GM18951 (cell line): Measurements from ENCODE around the gene RNF157.
"Not testable (repeated sequence)": the region's sequence is repeated elsewhere in the genome, so short reads cannot be mapped to it uniquely, and the experiment has no call there.

Source experiments
- POLR2A ChIP-seq: IDR thresholded peaks from 4 replicates; pipeline ENCODE4 v1.6.1; 2011; ENCODE audit warnings: mild to moderate bottlenecking; ENCODE audit not compliant: insufficient read length, insufficient read depth; ENCODE audit errors: extremely low read depth
- in situ Hi-C: fragments of 300-500 bp; cut with MboI; formaldehyde crosslinking; loops from one replicate; pipeline ENCODE4 v1.12.0; 2022; ENCODE audit warnings: low sequenced_read_pairs, mixed read lengths, inconsistent platforms; ENCODE audit not compliant: unreplicated experiment

The RNF157 gene

GRCh38 chr17:76243826-76244679 is 3.8 kb upstream of the RNF157 start:
- no peak for TF ChIP-seq POLR2A
- in situ Hi-C loops = no loop called here

- in situ Hi-C loops = no loop called here
Observed at GRCh38 chr17:76241691-76242255, 1.5 kb upstream of the RNF157 start.

DNA sequence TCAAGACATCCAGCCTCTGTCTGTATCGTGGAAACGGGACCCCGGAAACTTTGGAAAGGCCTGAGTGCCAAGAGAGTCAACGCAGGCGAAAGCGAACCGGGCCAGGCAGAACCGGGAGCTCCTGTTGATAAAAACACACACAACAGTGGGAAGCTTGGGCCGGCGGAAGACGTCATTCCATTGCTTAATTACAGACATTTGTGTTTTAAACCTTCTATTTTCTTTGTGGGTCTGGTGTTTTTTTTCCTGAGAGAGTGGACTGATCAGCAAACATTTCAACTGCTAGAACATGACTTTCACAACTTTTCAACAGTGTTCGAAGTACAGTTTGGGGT is 878 bp upstream of the RNF157 start:
- in situ Hi-C loops = no loop called here
- TF ChIP-seq POLR2A = no peak

More at GRCh38 chr17:76241691-76242255, 1.5 kb upstream of the RNF157 start:
- no peak for TF ChIP-seq POLR2A

DNA sequence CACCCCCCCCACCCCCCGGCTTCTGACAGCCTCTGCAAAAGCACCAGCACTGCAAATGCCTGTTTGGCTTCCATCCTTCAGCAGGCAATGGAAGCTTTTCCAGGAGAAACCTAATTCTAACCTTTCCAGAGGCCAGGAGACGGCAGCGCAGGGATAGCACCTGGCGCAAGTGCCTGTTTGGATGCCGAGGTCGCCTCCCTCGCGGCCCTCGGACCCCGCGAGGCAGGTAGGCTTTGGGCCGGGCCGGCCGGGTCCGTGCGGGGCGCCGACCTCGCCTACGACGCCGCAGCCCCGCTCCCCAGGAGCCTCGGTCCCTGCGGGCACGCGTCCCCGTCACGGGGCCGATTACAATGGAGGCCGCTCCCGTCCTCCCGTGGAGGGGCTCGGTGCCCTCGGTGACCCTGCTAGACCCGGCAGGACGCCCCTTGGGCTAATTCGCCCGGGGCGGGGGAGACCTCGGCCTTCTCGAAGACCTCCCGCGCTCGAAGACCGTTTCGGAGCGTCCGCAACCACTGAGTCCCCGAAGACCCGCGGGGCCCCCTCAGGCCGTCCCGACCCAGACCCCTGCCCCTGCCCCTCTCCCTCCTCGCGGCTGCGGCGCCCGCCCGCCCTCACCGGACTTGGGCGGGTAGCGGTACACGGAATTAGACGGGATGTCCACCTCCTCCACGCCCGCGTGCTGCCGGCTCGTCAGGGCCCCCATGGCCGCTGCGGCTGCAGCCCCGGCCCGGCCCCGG is 587 bp downstream of the RNF157 start:
- in situ Hi-C loops = no loop called here
- no peak for TF ChIP-seq POLR2A

DNA sequence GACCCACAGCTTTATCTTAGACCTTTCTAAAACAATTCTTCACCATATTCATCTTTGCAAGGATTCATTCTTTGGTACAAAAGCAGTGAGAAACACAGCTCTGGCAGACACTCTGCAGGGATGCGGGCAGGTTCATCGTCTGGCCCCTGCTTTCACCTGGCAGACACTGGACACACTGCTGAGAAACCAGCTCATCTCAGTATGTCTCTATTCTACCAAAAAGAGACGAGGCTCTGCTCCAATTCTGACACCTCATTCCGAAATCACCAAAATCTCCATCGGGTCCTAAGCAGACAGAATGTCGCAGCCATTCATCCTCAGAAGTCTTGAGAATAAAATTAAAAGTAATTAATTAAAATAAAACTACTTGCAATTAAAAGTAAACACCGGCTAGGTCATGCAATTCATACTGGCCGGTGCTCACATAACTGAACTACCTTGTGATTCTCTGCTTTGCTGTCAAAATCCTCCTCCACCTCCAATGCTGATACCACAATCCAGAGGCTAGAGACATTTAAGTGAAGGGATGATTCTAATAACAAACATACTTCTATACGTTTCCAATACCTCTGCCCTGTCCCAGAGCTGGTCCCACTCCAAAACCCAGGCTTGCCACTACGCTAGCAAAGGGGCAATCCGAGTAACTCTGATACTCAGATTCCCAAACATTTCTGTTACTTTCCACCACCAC is 1.3 kb downstream of the RNF157 start:
- no peak for TF ChIP-seq POLR2A
- in situ Hi-C loops = no loop called here

DNA sequence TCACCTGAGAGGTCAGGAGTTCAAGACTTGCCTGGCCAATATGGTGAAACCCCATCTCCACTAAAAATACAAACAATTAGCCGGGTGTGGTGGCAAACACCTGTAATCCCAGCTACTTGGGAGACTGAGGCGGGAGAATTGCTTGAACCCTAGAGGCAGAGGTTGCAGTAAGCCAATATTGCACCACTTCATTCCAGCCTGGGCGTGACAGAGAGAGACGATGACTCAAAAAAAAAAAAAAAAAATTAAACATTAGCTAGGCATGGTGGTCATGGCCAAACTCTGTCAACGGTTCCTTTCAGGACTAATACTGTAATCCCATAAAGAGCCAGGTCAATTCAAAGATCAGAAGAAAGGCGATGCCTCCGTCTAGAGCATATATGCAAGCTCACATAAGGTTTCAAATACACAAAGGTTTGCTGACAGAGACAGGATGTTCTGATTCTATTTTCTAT is 2.4 kb downstream of the RNF157 start:
- in situ Hi-C loops = no loop called here

GRCh38 chr17:76236603-76237002 is 3.7 kb downstream of the RNF157 start:
- no peak for TF ChIP-seq POLR2A

More for the DNA sequence above, 2.4 kb downstream of the RNF157 start:
- no peak for TF ChIP-seq POLR2A

GRCh38 chr17:76235883-76236282 is 4.4 kb downstream of the RNF157 start:
- no peak for TF ChIP-seq POLR2A
- in situ Hi-C loops = no loop called here

More at GRCh38 chr17:76236603-76237002, 3.7 kb downstream of the RNF157 start:
- in situ Hi-C loops = no loop called here

DNA sequence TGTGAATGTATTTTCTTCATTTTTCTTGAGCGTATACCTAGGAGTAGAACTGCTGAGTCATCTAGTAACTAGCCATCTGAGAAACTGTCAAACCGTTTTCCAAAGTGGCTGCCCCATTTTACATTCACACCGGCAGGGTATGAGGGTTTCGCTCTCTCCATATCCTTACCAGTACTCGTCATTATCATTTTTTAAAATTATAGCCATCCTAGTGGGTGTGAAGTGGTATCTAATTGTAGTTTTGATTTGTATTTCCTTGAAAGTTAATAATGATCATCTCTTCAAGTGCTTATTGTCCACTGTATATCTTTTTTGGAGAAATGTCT is 6.0 kb downstream of the RNF157 start:
- in situ Hi-C loops = no loop called here
- no peak for TF ChIP-seq POLR2A

DNA sequence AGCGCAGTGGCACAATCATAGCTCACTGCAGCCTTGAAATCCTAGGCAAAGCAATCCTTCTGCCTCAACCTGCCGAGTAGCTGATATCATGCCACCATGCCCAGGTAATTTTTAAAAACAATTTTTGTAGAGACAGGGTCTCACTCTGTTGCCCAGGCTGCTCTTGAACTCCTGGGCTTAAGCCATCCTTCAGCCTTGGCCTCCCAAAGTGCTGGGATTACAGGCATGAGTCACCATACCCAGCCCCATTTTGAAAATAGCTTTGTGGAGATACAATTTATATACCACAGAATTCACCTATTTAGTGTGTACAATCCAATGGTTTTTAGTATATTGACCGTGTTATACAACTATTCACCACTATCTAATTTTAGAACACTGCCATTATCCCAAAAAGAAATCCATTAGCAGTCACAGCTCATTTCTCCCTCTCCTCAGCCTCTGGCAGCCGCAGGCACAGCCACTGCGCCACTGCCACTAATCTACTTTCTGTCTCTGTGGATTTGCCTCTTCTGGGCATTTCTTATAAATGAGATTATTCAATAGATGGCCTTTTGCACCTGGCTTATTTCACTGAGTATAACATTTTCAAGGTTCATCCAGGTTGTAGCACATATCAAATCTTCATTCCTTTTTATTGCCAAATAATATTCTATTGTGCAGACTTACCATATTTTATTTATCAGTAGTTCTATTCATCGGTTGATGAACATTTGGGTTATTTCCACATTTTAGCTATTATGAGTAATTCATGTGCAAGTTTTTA is 6.5 kb downstream of the RNF157 start:
- TF ChIP-seq POLR2A = no peak

GRCh38 chr17:76232342-76232741 is 8.0 kb downstream of the RNF157 start:
- no peak for TF ChIP-seq POLR2A
- in situ Hi-C loops = no loop called here

More for the DNA sequence above, 6.5 kb downstream of the RNF157 start:
- in situ Hi-C loops = no loop called here

DNA sequence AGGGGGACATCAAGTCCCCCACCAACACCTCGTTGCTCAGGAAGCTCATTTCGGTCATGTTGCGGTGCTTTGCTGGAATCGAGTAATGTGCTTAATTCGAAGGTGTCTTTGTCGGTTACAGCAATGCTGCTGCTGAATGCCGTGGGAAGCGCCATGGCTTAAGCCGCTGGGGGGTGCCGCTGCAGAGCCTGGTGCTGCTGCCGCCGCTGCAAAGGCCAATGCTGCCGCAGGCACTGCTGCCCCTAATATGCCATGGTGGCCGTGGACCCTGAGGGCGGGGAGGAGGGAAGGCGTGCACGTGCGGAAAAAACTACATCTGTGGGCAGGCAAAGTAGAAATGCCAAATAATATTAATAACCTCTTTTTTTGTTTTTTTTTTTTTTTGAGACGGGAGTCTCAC is 13.5 kb downstream of the RNF157 start:
- in situ Hi-C loops = not testable (repeated sequence)

- in situ Hi-C loops = not testable (repeated sequence)
Observed at GRCh38 chr17:76225373-76226086, 14.8 kb downstream of the RNF157 start.
